ENCODE results near the gene KRT80.

Gene KRT80

GRCh38 chr12:52139147-52139546 is 52.7 kb downstream of the KRT80 start:
- DNase-seq (ENCODE audit: low read depth in 2 of 2): no peak

- DNase-seq (ENCODE audit: low read depth in 2 of 2): no peak
These were observed 54.1 kb downstream of the KRT80 start for GRCh38 chr12:52137746-52138145.

- DNase-seq (ENCODE audit: low read depth in 2 of 2): no peak
These were observed 59.1 kb downstream of the KRT80 start for GRCh38 chr12:52132754-52133161.

GRCh38 chr12:52130711-52131110 is 61.1 kb downstream of the KRT80 start:
- no peak for DNase-seq (ENCODE audit: low read depth in 2 of 2)

- DNase-seq (ENCODE audit: low read depth in 2 of 2): no peak
These were observed 63.9 kb downstream of the KRT80 start for GRCh38 chr12:52127683-52128450.

- no peak for DNase-seq (ENCODE audit: low read depth in 2 of 2)
These were observed 64.9 kb downstream of the KRT80 start for GRCh38 chr12:52126605-52127578.

- DNase-seq (ENCODE audit: low read depth in 2 of 2): no peak
These were observed 65.7 kb downstream of the KRT80 start for GRCh38 chr12:52126050-52126604.

- DNase-seq (ENCODE audit: low read depth in 2 of 2): no peak
These were observed 66.3 kb downstream of the KRT80 start for GRCh38 chr12:52125476-52125900.

- DNase-seq (ENCODE audit: low read depth in 2 of 2): no peak
These were observed 68.2 kb downstream of the KRT80 start for GRCh38 chr12:52123487-52124186.

GRCh38 chr12:52122904-52123303 is 68.9 kb downstream of the KRT80 start:
- no peak for DNase-seq (ENCODE audit: low read depth in 2 of 2)

GRCh38 chr12:52122540-52122871 is 69.3 kb downstream of the KRT80 start:
- DNase-seq (ENCODE audit: low read depth in 2 of 2): no peak

- DNase-seq (ENCODE audit: low read depth in 2 of 2): peak; percentile 16 to 32
These were observed 69.8 kb downstream of the KRT80 start for GRCh38 chr12:52121824-52122539.

- no peak for DNase-seq (ENCODE audit: low read depth in 2 of 2)
These were observed 70.6 kb downstream of the KRT80 start for GRCh38 chr12:52120951-52121823.

- no peak for DNase-seq (ENCODE audit: low read depth in 2 of 2)
These were observed 72.2 kb downstream of the KRT80 start for GRCh38 chr12:52119398-52120254.
